ENCODE results near the gene SIRPB2.

The SIRPB2 gene

GRCh38 chr20:1443085-1443484 is 48.1 kb downstream of the SIRPB2 start:
- no peak for DNase-seq (ENCODE audit: low read depth in 1 of 2, low spot score in 1 of 2)

GRCh38 chr20:1442304-1442703 is 48.9 kb downstream of the SIRPB2 start:
- no peak for DNase-seq (ENCODE audit: low read depth in 1 of 2, low spot score in 1 of 2)

GRCh38 chr20:1441133-1441532 is 50.1 kb downstream of the SIRPB2 start:
- DNase-seq (ENCODE audit: low read depth in 1 of 2, low spot score in 1 of 2): no peak

- DNase-seq (ENCODE audit: low read depth in 1 of 2, low spot score in 1 of 2): no peak
Observed at GRCh38 chr20:1440024-1440423, 51.2 kb downstream of the SIRPB2 start.

- DNase-seq (ENCODE audit: low read depth in 1 of 2, low spot score in 1 of 2): no peak
Observed at GRCh38 chr20:1438361-1438760, 52.9 kb downstream of the SIRPB2 start.

GRCh38 chr20:1437235-1437904 is 53.9 kb downstream of the SIRPB2 start:
- DNase-seq (ENCODE audit: low read depth in 1 of 2, low spot score in 1 of 2): peak; percentile 66

- DNase-seq (ENCODE audit: low read depth in 1 of 2, low spot score in 1 of 2): no peak
Observed at GRCh38 chr20:1436263-1436662, 55.0 kb downstream of the SIRPB2 start.

GRCh38 chr20:1435337-1435699 is 55.9 kb downstream of the SIRPB2 start:
- no peak for DNase-seq (ENCODE audit: low read depth in 1 of 2, low spot score in 1 of 2)

- peak in 1 of 2 donors; percentile 26 for DNase-seq (ENCODE audit: low read depth in 1 of 2, low spot score in 1 of 2)
Observed at GRCh38 chr20:1434571-1435336, 56.5 kb downstream of the SIRPB2 start.

- no peak for DNase-seq (ENCODE audit: low read depth in 1 of 2, low spot score in 1 of 2)
Observed at GRCh38 chr20:1431158-1431557, 60.1 kb downstream of the SIRPB2 start.

- no peak for DNase-seq (ENCODE audit: low read depth in 1 of 2, low spot score in 1 of 2)
Observed at GRCh38 chr20:1430004-1430451, 61.2 kb downstream of the SIRPB2 start.

GRCh38 chr20:1429143-1429728 is 62.0 kb downstream of the SIRPB2 start:
- no peak for DNase-seq (ENCODE audit: low read depth in 1 of 2, low spot score in 1 of 2)

- no peak for DNase-seq (ENCODE audit: low read depth in 1 of 2, low spot score in 1 of 2)
Observed at GRCh38 chr20:1427457-1428054, 63.7 kb downstream of the SIRPB2 start.

GRCh38 chr20:1426231-1426849 is 64.9 kb downstream of the SIRPB2 start:
- DNase-seq (ENCODE audit: low read depth in 1 of 2, low spot score in 1 of 2): no peak

Data from activated T-helper 1 cell treated with anti-CD3 and anti-CD28 coated beads, Interleukin-2, amount 50 U/mL, for 16 hours (primary cell).